HepG2 (cell line): Measurements from ENCODE around the gene DUS1L. TPM values are rescaled to one million over a fixed set of nuclear protein-coding genes. Genes with fewer than 3 reads are reported as not detected.
A peak's percentile ranks its signal among the peaks of the same experiment; 100 is the strongest.

ENCODE experiments used
- AGO1 ChIP-seq: fragments of 200-400 bp; formaldehyde crosslinking; IDR thresholded peaks from 2 replicates; pipeline ENCODE4 v1.6.1; 2017; ENCODE audit warnings: mild to moderate bottlenecking, low read depth, low read length, moderate library complexity; ENCODE audit not compliant: poor library complexity, severe bottlenecking
- ATF7-NPFF ChIP-seq: sonication (generic); formaldehyde crosslinking; IDR thresholded peaks from 2 replicates; pipeline ENCODE4 v1.8.1; 2023; ENCODE audit warnings: mild to moderate bottlenecking, low read depth, missing genetic modification reagents, moderate library complexity
- CHCHD3 ChIP-seq: sonication (generic); formaldehyde crosslinking; IDR thresholded peaks from 2 replicates; pipeline ENCODE4 v1.8.0; 2022; ENCODE audit warnings: mild to moderate bottlenecking, missing genetic modification reagents, moderate library complexity
- KDM3A ChIP-seq: IDR thresholded peaks from 2 replicates; pipeline ENCODE4 v1.6.1; 2018; ENCODE audit warnings: low read depth, missing compliant biosample characterization
- MED13 ChIP-seq: sonication (generic); formaldehyde crosslinking; IDR thresholded peaks from 2 replicates; pipeline ENCODE4 v1.5.0; 2020; ENCODE audit warnings: missing genetic modification reagents
- MIER2 ChIP-seq: IDR thresholded peaks from 2 replicates; pipeline ENCODE4 v1.6.1; 2016; ENCODE audit warnings: missing biosample characterization, missing genetic modification reagents
- NFRKB ChIP-seq: fragments of 450-650 bp; IDR thresholded peaks from 2 replicates; pipeline ENCODE4 v1.6.1; 2017
- NR2F1 ChIP-seq, 2 experiments: fragments of 450-650 bp in 1 of 2; formaldehyde crosslinking in 1 of 2; IDR thresholded peaks; 2 replicates each; pipeline versions ENCODE4 v1.5.0 to v1.6.1; 2016 to 2020; ENCODE audit warnings: mild to moderate bottlenecking in 1 of 2, missing compliant biosample characterization in 1 of 2, missing genetic modification reagents in 1 of 2, moderate library complexity in 1 of 2
- POGZ ChIP-seq: sonication (generic); formaldehyde crosslinking; IDR thresholded peaks from 2 replicates; pipeline ENCODE4 v1.4.0; 2020; ENCODE audit warnings: mild to moderate bottlenecking, missing genetic modification reagents
- RARA ChIP-seq: IDR thresholded peaks from 2 replicates; pipeline ENCODE4 v1.6.1; 2016; ENCODE audit warnings: missing genetic modification reagents, missing compliant biosample characterization
- TAF1 ChIP-seq: sonication (generic); formaldehyde crosslinking; IDR thresholded peaks from 2 replicates; pipeline ENCODE4 v1.4.0; 2020; ENCODE audit warnings: missing genetic modification reagents
- THAP11 ChIP-seq: IDR thresholded peaks from 2 replicates; pipeline ENCODE4 v1.6.1; 2016; ENCODE audit warnings: missing biosample characterization, missing genetic modification reagents
- TOPORS ChIP-seq: sonication (generic); formaldehyde crosslinking; IDR thresholded peaks from 2 replicates; pipeline ENCODE4 v1.8.0; 2023; ENCODE audit warnings: mild to moderate bottlenecking, missing genetic modification reagents
- ZBTB2 ChIP-seq: sonication (generic); formaldehyde crosslinking; IDR thresholded peaks from 2 replicates; pipeline ENCODE4 v1.8.0; 2022; ENCODE audit warnings: low read depth, missing genetic modification reagents
- ZBTB42 ChIP-seq: sonication (generic); formaldehyde crosslinking; IDR thresholded peaks from 2 replicates; pipeline ENCODE4 v1.5.0; 2020; ENCODE audit warnings: mild to moderate bottlenecking, missing genetic modification reagents
- ZFX ChIP-seq: sonication (generic); formaldehyde crosslinking; IDR thresholded peaks from 2 replicates; pipeline ENCODE4 v1.4.0; 2020; ENCODE audit warnings: mild to moderate bottlenecking, low read depth, missing genetic modification reagents, moderate library complexity
- ZNF121 ChIP-seq: sonication (generic); formaldehyde crosslinking; IDR thresholded peaks from 2 replicates; pipeline ENCODE4 v1.5.0; 2020; ENCODE audit warnings: mild to moderate bottlenecking, missing genetic modification reagents
- ZNF180 ChIP-seq: sonication (generic); formaldehyde crosslinking; IDR thresholded peaks from 2 replicates; pipeline ENCODE4 v1.4.0; 2020; ENCODE audit warnings: low read depth, missing genetic modification reagents, borderline replicate concordance
- ZNF205 ChIP-seq: IDR thresholded peaks from 2 replicates; pipeline ENCODE4 v1.6.1; 2018; ENCODE audit warnings: missing biosample characterization, missing genetic modification reagents
- ZNF282 ChIP-seq: fragments of 450-650 bp; IDR thresholded peaks from 2 replicates; pipeline ENCODE4 v1.6.1; 2018; ENCODE audit not compliant: partially characterized antibody
- ZNF383 ChIP-seq: sonication (generic); formaldehyde crosslinking; IDR thresholded peaks from 2 replicates; pipeline ENCODE4 v1.4.0; 2020; ENCODE audit warnings: missing genetic modification reagents, mild to moderate bottlenecking, borderline replicate concordance
- ZNF446 ChIP-seq: sonication (generic); formaldehyde crosslinking; IDR thresholded peaks from 2 replicates; pipeline ENCODE4 v1.5.0; 2020; ENCODE audit warnings: mild to moderate bottlenecking, missing genetic modification reagents
- ZNF747 ChIP-seq: sonication (generic); formaldehyde crosslinking; IDR thresholded peaks from 2 replicates; pipeline ENCODE4 v1.8.1; 2023; ENCODE audit warnings: missing genetic modification reagents, mild to moderate bottlenecking, borderline replicate concordance
- ZNF770 ChIP-seq: sonication (generic); formaldehyde crosslinking; IDR thresholded peaks from 2 replicates; pipeline ENCODE4 v1.5.0; 2020; ENCODE audit warnings: mild to moderate bottlenecking, missing genetic modification reagents
- ZSCAN5A ChIP-seq: sonication (generic); formaldehyde crosslinking; IDR thresholded peaks from 2 replicates; pipeline ENCODE4 v1.8.0; 2022; ENCODE audit warnings: mild to moderate bottlenecking, missing genetic modification reagents, borderline replicate concordance
- polyA plus RNA-seq, 8 experiments: library from polyadenylated mRNA; depleted of rRNA in 3 of 8; stranded (reverse) in 7 of 8; unstranded in 1 of 8; fragments of >200 nt; fragmentation: Illumina TruSeq in 4 of 8; extraction: Trizol in 4 of 8; gene quantifications; 2 replicates each; pipeline versions ENCODE4 v1.2.1 to v1.2.3, GENCODE V29; 2011 to 2016; ENCODE audit warnings: low read depth in 4 of 8, missing spikeins in 1 of 8, mixed read lengths in 1 of 8; ENCODE audit not compliant: insufficient read depth in 1 of 8
- total RNA-seq, 5 experiments: library from RNA; depleted of rRNA; stranded (reverse); fragments of >200 nt; fragmentation: Illumina TruSeq; extraction: Trizol; gene quantifications; 2 replicates each; pipeline ENCODE4 v1.2.3, GENCODE V29; 2016; ENCODE audit warnings: low read depth in 1 of 5

The DUS1L gene
- total and polyA plus RNA-seq, 2 of the 13 experiments (the other 11 are each of a cell fraction or from before 2014, with no cell fraction given), result 81.0 to 109 TPM

- TF ChIP-seq MIER2 (CRISPR knock-in tag) (no peak), RARA (CRISPR knock-in tag) (no peak), THAP11 (CRISPR knock-in tag) (no peak), NR2F1 (CRISPR knock-in tag; IDR thresholded peaks at IDR 0.05) (no peak), ZNF383 (CRISPR knock-in tag) (no peak), KDM3A (CRISPR knock-in tag) (no peak), CHCHD3 (0 out of 2 replicates have a peak, but pooled peaks have one; percentile 57), ZSCAN5A (CRISPR knock-in tag) (no peak), ATF7-NPFF (0 out of 2 replicates have a peak, but pooled peaks have one; percentile 29), ZNF180 (no peak), ZNF770 (CRISPR knock-in tag) (no peak), ZNF282 (no peak), ZBTB2 (CRISPR knock-in tag) (no peak), ZNF446 (CRISPR knock-in tag) (no peak), ZNF205 (no peak), ZBTB42 (CRISPR knock-in tag) (0 out of 2 replicates have a peak, but pooled peaks have one; percentile 1), AGO1 (peak; percentile 32), ZNF121 (CRISPR knock-in tag) (no peak), NFRKB (no peak), TOPORS (0 out of 2 replicates have a peak, but pooled peaks have one; percentile 31), TAF1 (no peak), ZNF747 (CRISPR knock-in tag) (no peak), MED13 (CRISPR knock-in tag) (no peak), POGZ (no peak), ZFX (CRISPR knock-in tag) (no peak)
Measured at GRCh38 chr17:82055965-82056728, 9.5 kb downstream of the DUS1L start (continued).
